Measurements from ENCODE around the gene EDRF1. TPM values are rescaled to one million over a fixed set of nuclear protein-coding genes. Genes with fewer than 3 reads are reported as not detected.
"Not testable (repeated sequence)": the region's sequence is repeated elsewhere in the genome, so short reads cannot be mapped to it uniquely, and the experiment has no call there.

EDRF1 gene
- total RNA-seq, 2 donors from 2014 or later: 22.4 to 29.8 TPM

GRCh38 chr10:125694883-125695282 is 24.6 kb upstream of the EDRF1 start:
- TF ChIP-seq CTCF (IDR thresholded peaks at IDR 0.05) (no peak), POLR2A (IDR thresholded peaks at IDR 0.05) (no peak)
- Histone ChIP-seq H3K4me3 (no peak overlapping the region), H3K9me3 (no peaks in the 10 kb centered on the region), H3K4me1 (peaks cover 42% of the 10 kb centered on the region), H3K36me3 (replicated peaks in 1 of 2; ENCODE audit: insufficient read depth in 1 of 2, low read depth in 2 of 2) (no peaks in the 10 kb centered on the region), H3K27me3 (no peaks in the 10 kb centered on the region), H3K27ac (no peak overlapping the region)
- DNase-seq: no peak
- 79 to 93% methylated on average over 1 of the region's 1 CpG for WGBS, 2 donors
- ATAC-seq: peak; percentile 45
- intact Hi-C loops (cut with DNase I): no loop called here

DNA sequence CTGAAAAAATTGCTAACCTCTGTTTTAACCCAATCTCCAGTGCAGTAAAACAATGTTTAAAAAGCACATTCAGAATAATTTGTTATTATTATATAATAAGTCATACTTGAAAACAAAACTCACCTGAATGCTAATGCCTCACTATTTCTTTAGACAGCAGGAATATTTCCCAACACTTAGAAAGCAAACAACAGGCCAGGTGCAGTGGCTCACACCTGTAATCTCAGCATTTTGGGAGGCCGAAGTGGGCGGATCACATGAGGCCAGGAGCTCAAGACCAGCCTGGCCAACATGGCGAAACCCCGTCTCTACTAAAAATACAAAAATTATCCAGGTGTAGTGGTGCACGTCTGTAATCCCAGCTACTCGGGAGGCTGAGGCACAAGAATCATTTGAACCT is 22.6 kb upstream of the EDRF1 start:
- H3K36me3 ChIP-seq (replicated peaks in 1 of 2; ENCODE audit: insufficient read depth in 1 of 2, low read depth in 2 of 2); H3K27me3 ChIP-seq; H3K9me3 ChIP-seq; H3K4me3 ChIP-seq; intact Hi-C loops (cut with DNase I): not testable (repeated sequence)
- peak; percentile 73 for ATAC-seq
- H3K4me1 ChIP-seq: peaks cover 31% of the 10 kb centered on the region
- DNase-seq: peak; percentile 56 to 75 (median 66)
- 44 to 53% methylated on average over 6 of the region's 6 CpGs for whole genome bisulfite sequencing, 2 donors
- H3K27ac ChIP-seq: peak overlapping the region in 2 of 4 donors; percentile 19 to 38

DNA sequence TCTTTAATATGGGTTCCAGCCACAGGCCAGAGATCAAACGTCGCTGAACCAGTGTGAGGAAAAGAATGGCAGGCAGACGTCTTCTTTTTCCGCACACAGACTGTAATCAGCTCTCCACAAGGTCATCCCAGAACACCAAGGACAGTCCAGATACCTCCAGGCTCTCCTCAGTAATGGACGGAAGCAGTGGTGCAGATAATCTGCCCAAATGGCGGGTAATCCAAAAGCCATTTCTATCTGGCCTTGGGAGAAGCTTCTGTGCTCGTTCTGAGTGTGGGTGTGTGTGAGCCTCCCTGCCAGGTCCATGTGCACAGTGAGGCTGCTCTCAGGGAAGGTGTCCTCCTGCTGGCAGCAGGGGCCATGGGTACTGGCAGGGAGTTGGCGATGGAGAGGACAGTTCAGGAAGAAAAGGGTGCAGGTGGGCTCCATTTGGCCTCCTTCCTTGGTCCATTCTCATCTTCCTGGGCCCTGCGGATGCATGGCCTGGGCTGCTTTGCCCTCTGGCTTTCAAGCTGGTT is 21.0 kb upstream of the EDRF1 start:
- no peak overlapping the region for H3K27ac ChIP-seq
- H3K27me3 ChIP-seq: no peaks in the 10 kb centered on the region
- peaks cover 31% of the 10 kb centered on the region for H3K4me1 ChIP-seq
- intact Hi-C loops (cut with DNase I): no loop called here
- TF ChIP-seq POLR2A (IDR thresholded peaks at IDR 0.05) (no peak), CTCF (IDR thresholded peaks at IDR 0.05) (no peak)
- no peaks in the 10 kb centered on the region for H3K36me3 ChIP-seq (replicated peaks in 1 of 2; ENCODE audit: insufficient read depth in 1 of 2, low read depth in 2 of 2)
- peak in 1 of 4 donors; percentile 25 for DNase-seq
- ATAC-seq: no peak
- no peaks in the 10 kb centered on the region for H3K9me3 ChIP-seq
- H3K4me3 ChIP-seq: no peak overlapping the region
- 45 to 48% methylated on average over 9 of the region's 9 CpGs for WGBS, 2 donors

DNA sequence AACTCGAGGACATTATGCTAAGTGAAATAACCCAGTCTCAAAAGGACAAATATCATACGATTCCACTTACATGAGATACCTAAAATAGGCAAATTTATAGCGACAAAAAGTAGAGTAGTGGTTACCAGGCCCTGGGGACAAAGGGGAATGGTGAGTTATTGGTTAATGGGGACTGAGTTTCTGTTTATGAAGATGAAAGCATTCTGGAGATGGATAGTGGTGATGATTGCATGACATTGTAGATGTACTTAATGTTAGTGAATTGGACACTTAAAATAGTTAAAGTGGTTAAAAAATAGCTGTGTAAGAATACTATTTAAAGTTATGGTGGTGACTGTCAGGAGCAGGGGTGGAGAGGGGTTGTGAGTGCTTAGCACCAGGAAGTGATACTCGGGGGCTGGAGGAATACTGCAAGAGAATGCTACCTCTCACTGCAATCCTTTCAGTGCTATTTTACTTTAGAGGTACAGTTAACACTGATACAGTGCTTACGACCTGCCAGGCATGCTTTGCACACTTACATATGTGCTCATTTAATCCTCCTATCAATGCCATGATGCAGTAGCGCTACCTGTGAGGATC is 19.9 kb upstream of the EDRF1 start:
- TF ChIP-seq POLR2A (IDR thresholded peaks at IDR 0.05): no peak
- no peak for TF ChIP-seq CTCF (IDR thresholded peaks at IDR 0.05)
- no peak for DNase-seq
- Histone ChIP-seq H3K36me3 (replicated peaks in 1 of 2; ENCODE audit: insufficient read depth in 1 of 2, low read depth in 2 of 2) (no peaks in the 10 kb centered on the region), H3K27me3 (no peaks in the 10 kb centered on the region), H3K4me1 (peaks cover 31% of the 10 kb centered on the region), H3K9me3 (no peaks in the 10 kb centered on the region), H3K27ac (no peak overlapping the region), H3K4me3 (no peak overlapping the region)
- no peak for ATAC-seq
- WGBS, 2 donors: 82 to 88% methylated on average over 6 of the region's 6 CpGs
- intact Hi-C loops (cut with DNase I): no loop called here

DNA sequence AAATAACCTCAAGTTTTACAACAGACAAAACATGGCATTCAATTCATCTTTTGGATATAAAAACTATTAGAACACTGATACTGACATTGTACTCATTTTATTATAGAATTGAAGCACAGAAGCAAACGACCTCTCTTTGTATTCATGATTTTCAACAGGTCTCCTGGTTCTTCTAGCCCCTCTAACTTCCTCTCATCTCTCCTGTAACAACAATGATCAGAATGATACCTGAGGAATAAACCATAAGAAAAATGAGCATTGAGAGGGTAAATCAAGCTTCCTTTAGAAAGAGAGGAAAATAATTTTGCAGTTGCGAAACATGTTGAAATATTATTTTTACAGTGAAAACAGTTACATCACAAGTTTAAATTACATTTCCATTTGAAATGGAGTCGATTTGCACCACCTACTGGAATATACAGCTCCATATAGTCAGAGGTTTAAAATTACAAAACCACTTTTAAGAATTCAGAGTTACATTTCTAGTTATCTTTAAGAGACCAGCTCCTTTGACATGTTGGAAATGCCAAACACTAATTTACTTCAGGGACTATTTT is 19.1 kb upstream of the EDRF1 start:
- no peak for DNase-seq
- Histone ChIP-seq H3K9me3 (no peaks in the 10 kb centered on the region), H3K4me1 (peaks cover 24% of the 10 kb centered on the region), H3K36me3 (replicated peaks in 1 of 2; ENCODE audit: insufficient read depth in 1 of 2, low read depth in 2 of 2) (no peaks in the 10 kb centered on the region), H3K27ac (no peak overlapping the region), H3K27me3 (no peaks in the 10 kb centered on the region), H3K4me3 (no peak overlapping the region)
- intact Hi-C loops (cut with DNase I): no loop called here
- no peak for ATAC-seq
- TF ChIP-seq CTCF (IDR thresholded peaks at IDR 0.05): peak in 2 of 7 experiments; percentile 6 to 9
- TF ChIP-seq POLR2A (IDR thresholded peaks at IDR 0.05): no peak
- 46 to 52% methylated on average over 3 of the region's 3 CpGs for WGBS, 2 donors
